AG04450 (cell line): ENCODE results near the gene SMIM15. TPM values are rescaled to one million over a fixed set of nuclear protein-coding genes. Genes with fewer than 3 reads are reported as not detected.
A peak's percentile ranks its signal among the peaks of the same experiment; 100 is the strongest.

ENCODE experiments used
- CTCF ChIA-PET: fragments of 300-600, 350-600 bp; formaldehyde crosslinking; extraction: SDS; loops from one replicate; lab custom pipeline; 2022; ENCODE audit warnings: antibody characterized with exemption, inconsistent platforms; lab: Charles Lee
- POLR2A ChIA-PET: fragments of 350-600 bp; formaldehyde crosslinking; extraction: SDS; loops from one replicate; lab custom pipeline; 2021; ENCODE audit warnings: antibody characterized with exemption, inconsistent platforms; lab: Yijun Ruan, JAX
- DNase-seq: peaks from one replicate; pipeline ENCODE4 v3.0.0-alpha.2; 2011; ENCODE audit warnings: low read depth, low spot score
- H3K27ac ChIP-seq: one replicate; pipeline ENCODE4 v1.5.1; 2012; ENCODE audit warnings: low read depth, low read length, control low read depth
- H3K27me3 ChIP-seq: one replicate; pipeline ENCODE4 v1.6.0; 2012; ENCODE audit warnings: low read length; ENCODE audit not compliant: control insufficient read depth, insufficient read depth
- H3K4me3 ChIP-seq: 2 replicates; pipeline ENCODE4 v1.5.1; 2011; ENCODE audit warnings: mild to moderate bottlenecking, low read depth, low read length, control low read depth
- H3K9me3 ChIP-seq: 2 replicates; pipeline ENCODE4 v1.5.1; 2012; ENCODE audit warnings: low read length; ENCODE audit not compliant: control insufficient read depth, insufficient read depth
- polyA minus RNA-seq: library from RNA; depleted of rRNA, polyadenylated mRNA; stranded (reverse); fragments of >200 nt; gene quantifications from 2 replicates; pipeline ENCODE4 v1.2.3, GENCODE V29; 2011; rRNA and poly(A)+ RNA removed
- polyA plus RNA-seq: library from polyadenylated mRNA; depleted of rRNA; stranded (reverse); fragments of >200 nt; gene quantifications from 2 replicates; pipeline ENCODE4 v1.2.3, GENCODE V29; 2011; rRNA removed
- TF ChIP-seq, protein P1 (sequence below): IDR thresholded peaks from 2 replicates; pipeline ENCODE4 v1.5.1; 2011; ENCODE audit warnings: low read depth, low read length, control low read depth, inconsistent platforms

Gene SMIM15, protein sequence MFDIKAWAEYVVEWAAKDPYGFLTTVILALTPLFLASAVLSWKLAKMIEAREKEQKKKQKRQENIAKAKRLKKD
- polyA plus RNA-seq (67.5 and 88.2 TPM in 2 replicates), polyA minus RNA-seq (35.2 and 46.4 TPM in 2 replicates)

DNA sequence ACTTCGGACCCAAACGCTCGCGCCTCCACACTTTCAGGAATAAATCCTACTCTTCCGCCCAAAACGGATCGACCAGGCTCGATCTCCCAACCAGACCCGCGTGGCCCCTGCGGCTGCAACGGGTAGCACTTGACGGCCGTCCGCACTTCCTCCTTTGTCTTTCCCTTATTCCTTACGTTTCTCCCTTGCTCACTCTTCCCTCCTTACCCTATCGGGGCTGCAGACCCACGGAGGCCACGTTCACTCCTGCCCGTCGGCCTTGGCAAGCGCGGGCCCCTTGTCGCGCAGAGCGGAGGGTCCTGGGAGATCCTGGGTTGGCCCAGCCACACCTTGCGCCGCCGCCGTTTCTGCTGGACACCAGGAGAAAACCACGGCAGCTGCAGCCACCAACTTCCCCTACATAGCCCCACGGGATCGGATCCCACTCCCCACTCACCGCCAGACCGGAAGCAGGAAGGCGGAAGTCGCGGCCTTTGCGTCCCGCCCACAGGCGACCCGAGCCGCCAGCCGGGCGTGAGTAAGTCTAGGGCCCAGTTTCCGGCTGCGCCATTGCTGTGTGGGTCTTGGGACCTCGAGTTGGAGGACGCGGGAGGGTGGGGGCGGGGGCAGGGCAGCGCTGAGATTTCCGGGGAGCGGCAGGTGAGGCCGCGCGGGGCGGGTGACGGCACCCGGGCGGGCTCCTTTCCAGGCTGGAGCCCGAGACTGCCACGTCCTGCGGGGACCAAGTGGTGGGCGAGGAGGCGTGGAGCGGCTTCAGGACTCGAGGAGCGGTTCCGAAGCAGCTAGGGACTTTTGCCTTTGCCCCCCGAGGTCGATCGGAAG lies at the start of gene SMIM15:
Gene SMIM15 (minus strand): TSS at position 459 of the 822 bp plus-strand sequence. CDS start 2,297 bp downstream, outside the sequence.
- Histone ChIP-seq H3K27me3 (no peaks in the 10 kb centered on the region), H3K4me3 (peak within 1 kb of the TSS; percentile 65), H3K27ac (peak within 1 kb of the TSS; percentile 89), H3K9me3 (peaks cover 4% of the 10 kb centered on the region; the same call in 1 of the 2 replicates)
- ChIA-PET CTCF (interaction anchor here (2.0 kb wide), 1 partner anchor 168 kb away, joined by 5 read pairs; no protein-coding TSS in a partner anchor), POLR2A (interaction anchor here (1.6 to 2.6 kb wide), 2 partner anchors 140 to 169 kb away, joined by 10 to 15 read pairs; partner anchors contain the start of gene ZSWIM6)
- TF ChIP-seq, protein P1, sequence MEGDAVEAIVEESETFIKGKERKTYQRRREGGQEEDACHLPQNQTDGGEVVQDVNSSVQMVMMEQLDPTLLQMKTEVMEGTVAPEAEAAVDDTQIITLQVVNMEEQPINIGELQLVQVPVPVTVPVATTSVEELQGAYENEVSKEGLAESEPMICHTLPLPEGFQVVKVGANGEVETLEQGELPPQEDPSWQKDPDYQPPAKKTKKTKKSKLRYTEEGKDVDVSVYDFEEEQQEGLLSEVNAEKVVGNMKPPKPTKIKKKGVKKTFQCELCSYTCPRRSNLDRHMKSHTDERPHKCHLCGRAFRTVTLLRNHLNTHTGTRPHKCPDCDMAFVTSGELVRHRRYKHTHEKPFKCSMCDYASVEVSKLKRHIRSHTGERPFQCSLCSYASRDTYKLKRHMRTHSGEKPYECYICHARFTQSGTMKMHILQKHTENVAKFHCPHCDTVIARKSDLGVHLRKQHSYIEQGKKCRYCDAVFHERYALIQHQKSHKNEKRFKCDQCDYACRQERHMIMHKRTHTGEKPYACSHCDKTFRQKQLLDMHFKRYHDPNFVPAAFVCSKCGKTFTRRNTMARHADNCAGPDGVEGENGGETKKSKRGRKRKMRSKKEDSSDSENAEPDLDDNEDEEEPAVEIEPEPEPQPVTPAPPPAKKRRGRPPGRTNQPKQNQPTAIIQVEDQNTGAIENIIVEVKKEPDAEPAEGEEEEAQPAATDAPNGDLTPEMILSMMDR: no peak
- peak; percentile 66 for DNase-seq

DNA sequence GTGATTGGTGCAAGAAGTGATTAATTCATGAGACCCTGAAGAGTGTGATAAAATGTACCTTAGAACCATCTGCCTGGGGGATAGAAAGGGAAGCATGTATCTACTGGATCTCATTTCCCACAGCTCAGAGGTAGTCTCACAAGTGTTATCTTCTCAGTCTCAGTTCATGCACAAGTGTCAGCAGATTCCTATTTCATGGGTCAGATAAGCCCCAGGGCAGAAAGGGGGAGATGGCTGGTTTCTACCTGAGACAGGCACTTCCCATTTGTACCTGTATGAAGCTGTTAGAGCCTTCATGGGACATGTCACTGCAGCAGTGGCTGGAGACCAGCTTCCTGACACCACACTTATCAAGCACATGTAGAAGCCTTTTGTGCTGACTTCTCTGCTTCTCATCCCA lies 45.6 kb upstream of the SMIM15 start:
- no peak overlapping the region for H3K4me3 ChIP-seq
- POLR2A ChIA-PET: no interaction called here
- CTCF ChIA-PET: no interaction called here
- no peaks in the 10 kb centered on the region for H3K27me3 ChIP-seq
- no peak for DNase-seq
- no peak overlapping the region for H3K27ac ChIP-seq
- TF ChIP-seq, protein P1: no peak
- peaks cover 7% of the 10 kb centered on the region for H3K9me3 ChIP-seq

DNA sequence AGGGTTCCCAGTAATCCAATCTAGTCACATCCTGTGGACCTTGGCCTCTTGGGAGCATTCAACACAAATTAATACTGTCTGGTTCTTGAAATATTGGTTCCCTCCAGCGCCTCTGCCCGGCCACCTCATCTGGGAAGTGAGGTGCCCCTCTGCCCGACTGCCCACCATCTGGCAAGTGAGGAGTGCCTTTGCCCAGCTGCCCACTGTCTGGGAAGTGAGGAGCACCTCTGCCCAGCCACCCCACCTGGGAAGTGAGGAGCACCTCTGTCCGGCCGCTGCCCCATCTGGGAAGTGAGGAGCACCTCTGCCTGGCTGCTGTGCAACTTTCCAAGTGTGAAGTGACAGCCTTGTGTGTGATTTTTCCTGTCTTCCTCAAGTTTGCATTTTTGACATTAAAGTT lies 42.7 kb upstream of the SMIM15 start:
- Histone ChIP-seq H3K27ac (no peak overlapping the region), H3K9me3 (peaks cover 7% of the 10 kb centered on the region), H3K27me3 (no peaks in the 10 kb centered on the region), H3K4me3 (no peak overlapping the region)
- TF ChIP-seq, protein P1: no peak
- ChIA-PET CTCF (no interaction called here), POLR2A (no interaction called here)
- no peak for DNase-seq

DNA sequence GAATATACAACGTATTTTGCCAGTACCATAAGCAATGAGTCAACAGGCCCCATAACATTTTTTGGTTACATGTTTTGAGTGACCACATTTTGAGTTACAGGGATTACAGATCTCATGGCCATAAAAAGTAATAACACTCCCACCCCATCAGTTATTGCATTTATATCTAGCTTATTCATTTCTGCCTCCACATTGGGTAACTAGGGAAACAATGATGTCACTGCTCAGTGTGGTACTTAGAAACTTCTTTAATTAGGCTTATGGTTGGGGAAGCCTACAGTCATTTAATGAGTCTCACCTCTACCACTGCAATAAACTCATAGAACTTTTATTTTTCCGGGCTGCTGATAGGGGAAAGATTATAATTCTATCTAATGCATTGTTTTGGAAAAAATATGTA lies 39.9 kb upstream of the SMIM15 start:
- H3K9me3 ChIP-seq: peaks cover 4% of the 10 kb centered on the region
- CTCF ChIA-PET: interaction anchor here (0.5 kb wide), 1 partner anchor 11 kb away, joined by 3 read pairs; no protein-coding TSS in a partner anchor
- TF ChIP-seq, protein P1: no peak
- H3K27me3 ChIP-seq: no peaks in the 10 kb centered on the region
- no peak for DNase-seq
- POLR2A ChIA-PET: no interaction called here
- no peak overlapping the region for H3K27ac ChIP-seq
- H3K4me3 ChIP-seq: no peak overlapping the region
